ENCODE results near the gene TF. TPM values are rescaled to one million over a fixed set of nuclear protein-coding genes. Genes with fewer than 3 reads are reported as not detected.

The TF gene
- total RNA-seq, 2 donors from 2014 or later: 0.65 to 1.3 TPM

DNA sequence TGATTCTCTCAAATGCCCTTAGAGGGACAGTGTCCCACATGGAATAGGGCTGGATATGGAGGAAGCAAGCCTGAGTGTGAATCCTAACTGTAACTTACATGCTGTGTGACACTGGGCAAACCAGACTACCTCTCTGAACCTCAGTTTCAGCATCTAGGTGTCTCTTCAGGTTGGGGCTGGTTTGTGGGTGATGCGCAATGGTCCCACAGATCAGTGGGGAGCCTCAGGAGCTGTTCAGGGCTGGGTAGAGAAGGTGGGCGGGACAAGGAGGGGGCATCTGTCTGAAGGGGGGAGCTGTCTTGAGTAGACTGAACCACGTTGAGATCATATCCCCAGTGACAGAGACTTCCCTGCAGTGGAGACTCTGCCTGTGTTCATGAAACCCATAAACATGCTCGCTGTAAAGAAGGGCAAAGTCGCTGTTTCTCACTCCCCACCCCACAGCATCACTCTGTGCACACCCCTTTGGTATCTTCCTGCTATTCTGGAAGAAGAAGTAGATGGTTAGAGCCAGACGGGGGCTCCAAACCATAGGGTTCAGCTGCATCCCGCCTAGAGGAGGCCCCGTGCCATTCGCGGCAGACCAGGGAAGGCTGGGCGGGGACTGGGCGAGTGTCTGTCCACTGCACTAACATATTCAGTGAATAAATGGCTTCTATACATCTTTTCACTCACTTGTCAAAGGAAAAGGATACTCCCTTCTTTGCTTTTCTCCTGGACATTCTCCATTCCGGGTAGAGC, 87.9 kb downstream of the TF start:
- ATAC-seq (no peak), DNase-seq (no peak)
- Mint-ChIP-seq H3K27me3 (peaks cover 26% of the 10 kb centered on the region), H3K36me3 (ENCODE audit: low read depth) (peaks cover 4% of the 10 kb centered on the region), H3K4me1 (peaks cover 6% of the 10 kb centered on the region), H3K4me3 (no peak overlapping the region), H3K27ac (no peak overlapping the region)
- no peaks in the 10 kb centered on the region for H3K9me3 ChIP-seq (ENCODE audit: control insufficient read depth, low read length, poor library complexity, severe bottlenecking)

DNA sequence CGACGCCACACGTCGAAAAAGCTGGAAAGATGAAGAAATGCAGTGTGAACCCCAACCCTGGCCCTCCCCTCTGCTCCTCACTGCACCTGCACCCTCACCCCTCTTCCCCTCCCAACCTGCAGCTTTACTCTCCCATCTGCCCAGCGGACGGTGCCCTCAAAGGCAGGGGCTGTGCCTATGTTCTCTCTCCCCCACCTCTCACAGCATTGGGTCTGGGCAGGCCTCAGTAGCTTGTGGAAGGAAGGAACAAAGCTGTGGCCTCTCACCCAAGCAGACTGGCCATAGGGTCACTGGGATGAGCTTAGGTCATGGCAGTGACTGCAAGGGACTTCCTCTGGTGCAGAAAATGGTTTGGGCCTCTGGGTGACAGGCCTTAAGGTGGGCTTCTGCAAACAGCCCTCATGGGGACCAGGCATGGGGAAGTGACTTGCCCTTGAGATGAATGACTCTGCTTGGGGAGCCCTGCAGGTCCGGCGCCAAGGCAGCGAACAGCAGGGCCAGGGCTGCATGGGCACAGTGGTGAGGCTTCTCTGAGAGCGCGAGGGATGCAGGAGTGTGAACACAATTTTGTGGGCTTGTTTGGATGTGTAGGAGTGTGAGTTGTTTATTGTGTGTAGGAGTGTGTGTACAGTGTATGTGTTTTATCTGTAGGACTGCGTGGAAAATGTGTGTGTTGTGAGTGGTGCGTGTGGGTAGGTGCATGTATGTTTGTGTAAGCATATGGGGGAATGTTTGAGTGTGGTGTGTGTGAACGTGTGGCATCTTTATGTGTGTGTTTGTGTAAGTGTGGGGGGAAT, 88.6 kb downstream of the TF start:
- DNase-seq (no peak), ATAC-seq (no peak)
- Mint-ChIP-seq H3K36me3 (ENCODE audit: low read depth) (peaks cover 4% of the 10 kb centered on the region), H3K4me3 (no peak overlapping the region), H3K27ac (no peak overlapping the region), H3K4me1 (peaks cover 6% of the 10 kb centered on the region), H3K27me3 (peaks cover 34% of the 10 kb centered on the region)
- H3K9me3 ChIP-seq (ENCODE audit: control insufficient read depth, low read length, poor library complexity, severe bottlenecking): no peaks in the 10 kb centered on the region

DNA sequence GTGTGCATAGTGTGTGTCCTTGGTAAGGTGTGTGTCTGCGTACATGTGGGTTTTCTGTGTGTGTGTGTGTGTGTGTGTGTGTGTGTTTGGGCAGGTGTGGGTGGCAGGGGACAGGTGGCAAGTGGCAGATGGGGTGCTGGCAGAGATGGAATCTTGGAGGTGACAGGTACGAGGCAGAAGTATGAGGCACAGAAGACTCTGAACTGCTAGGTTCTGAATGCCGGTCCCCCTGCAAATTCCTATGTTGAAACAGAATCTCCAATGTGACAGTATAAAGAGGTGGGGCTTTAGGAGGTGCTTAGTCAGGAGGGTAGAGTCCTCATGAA, 89.2 kb downstream of the TF start:
- no peak overlapping the region for H3K27ac Mint-ChIP-seq
- H3K36me3 Mint-ChIP-seq (ENCODE audit: low read depth): peaks cover 4% of the 10 kb centered on the region
- DNase-seq (no peak), ATAC-seq (no peak)
- H3K9me3 ChIP-seq (ENCODE audit: control insufficient read depth, low read length, poor library complexity, severe bottlenecking): no peaks in the 10 kb centered on the region
- H3K27me3 Mint-ChIP-seq: peaks cover 35% of the 10 kb centered on the region
- H3K4me3 Mint-ChIP-seq: no peak overlapping the region
- H3K4me1 Mint-ChIP-seq: peaks cover 4% of the 10 kb centered on the region

DNA sequence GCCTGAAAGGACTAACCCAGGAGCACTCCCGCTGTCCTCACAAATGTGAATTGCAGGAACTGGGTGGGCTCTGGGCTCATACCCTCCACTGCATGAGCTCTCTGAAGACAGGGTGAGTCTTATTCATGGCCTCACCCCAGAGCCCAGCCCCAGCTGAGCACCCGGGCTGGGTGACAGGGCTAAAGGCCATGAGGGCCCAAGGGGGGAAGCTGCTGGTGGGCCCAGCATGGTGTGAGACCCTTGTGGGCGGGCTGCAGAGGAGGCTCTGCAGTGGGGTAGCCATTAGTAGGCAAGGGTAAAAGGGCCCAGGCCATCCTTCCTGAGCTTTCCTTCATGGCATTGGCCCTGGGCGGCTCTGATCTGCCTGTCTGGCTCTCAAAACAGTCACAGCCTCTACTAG, 89.8 kb downstream of the TF start:
- Mint-ChIP-seq H3K36me3 (ENCODE audit: low read depth) (peaks cover 4% of the 10 kb centered on the region), H3K4me1 (peaks cover 4% of the 10 kb centered on the region), H3K27ac (no peak overlapping the region), H3K4me3 (no peak overlapping the region), H3K27me3 (peaks cover 35% of the 10 kb centered on the region)
- no peaks in the 10 kb centered on the region for H3K9me3 ChIP-seq (ENCODE audit: control insufficient read depth, low read length, poor library complexity, severe bottlenecking)
- no peak for ATAC-seq
- DNase-seq: no peak

DNA sequence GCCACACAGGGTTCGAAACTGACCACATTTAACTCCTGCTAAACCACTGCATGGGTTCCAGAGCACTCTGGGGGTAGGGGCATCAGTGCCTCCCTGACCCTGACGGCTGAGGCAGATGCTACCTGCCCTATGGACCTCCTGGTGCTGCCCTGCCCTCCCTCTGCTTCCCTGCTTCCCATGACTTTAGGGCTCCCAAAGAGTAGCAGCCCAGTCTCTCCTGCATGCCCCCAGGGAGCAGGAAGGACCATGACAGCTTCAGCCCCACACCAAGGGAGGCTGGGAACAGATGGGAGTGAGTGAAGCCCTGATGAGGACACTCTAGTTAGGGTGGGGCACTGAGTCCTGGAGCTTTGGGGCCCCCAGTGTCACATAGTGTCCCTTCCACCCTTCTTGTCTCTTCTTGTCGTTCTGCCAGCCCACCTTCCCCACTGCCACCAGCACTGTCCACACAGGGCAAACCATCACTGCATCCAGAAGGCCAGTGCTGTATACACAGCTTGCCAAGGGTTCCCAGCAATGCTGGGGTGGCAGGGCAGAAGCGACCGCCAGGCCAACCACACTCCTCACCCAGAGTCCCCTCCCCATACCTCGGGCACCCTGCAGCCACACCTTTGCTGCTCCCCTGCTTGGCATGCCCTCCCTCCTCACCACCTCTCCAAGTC, 90.4 kb downstream of the TF start:
- peaks cover 4% of the 10 kb centered on the region for H3K36me3 Mint-ChIP-seq (ENCODE audit: low read depth)
- ATAC-seq (no peak), DNase-seq (no peak)
- no peaks in the 10 kb centered on the region for H3K9me3 ChIP-seq (ENCODE audit: control insufficient read depth, low read length, poor library complexity, severe bottlenecking)
- H3K4me1 Mint-ChIP-seq: peaks cover 4% of the 10 kb centered on the region
- peaks cover 35% of the 10 kb centered on the region for H3K27me3 Mint-ChIP-seq
- no peak overlapping the region for H3K4me3 Mint-ChIP-seq
- H3K27ac Mint-ChIP-seq: no peak overlapping the region

DNA sequence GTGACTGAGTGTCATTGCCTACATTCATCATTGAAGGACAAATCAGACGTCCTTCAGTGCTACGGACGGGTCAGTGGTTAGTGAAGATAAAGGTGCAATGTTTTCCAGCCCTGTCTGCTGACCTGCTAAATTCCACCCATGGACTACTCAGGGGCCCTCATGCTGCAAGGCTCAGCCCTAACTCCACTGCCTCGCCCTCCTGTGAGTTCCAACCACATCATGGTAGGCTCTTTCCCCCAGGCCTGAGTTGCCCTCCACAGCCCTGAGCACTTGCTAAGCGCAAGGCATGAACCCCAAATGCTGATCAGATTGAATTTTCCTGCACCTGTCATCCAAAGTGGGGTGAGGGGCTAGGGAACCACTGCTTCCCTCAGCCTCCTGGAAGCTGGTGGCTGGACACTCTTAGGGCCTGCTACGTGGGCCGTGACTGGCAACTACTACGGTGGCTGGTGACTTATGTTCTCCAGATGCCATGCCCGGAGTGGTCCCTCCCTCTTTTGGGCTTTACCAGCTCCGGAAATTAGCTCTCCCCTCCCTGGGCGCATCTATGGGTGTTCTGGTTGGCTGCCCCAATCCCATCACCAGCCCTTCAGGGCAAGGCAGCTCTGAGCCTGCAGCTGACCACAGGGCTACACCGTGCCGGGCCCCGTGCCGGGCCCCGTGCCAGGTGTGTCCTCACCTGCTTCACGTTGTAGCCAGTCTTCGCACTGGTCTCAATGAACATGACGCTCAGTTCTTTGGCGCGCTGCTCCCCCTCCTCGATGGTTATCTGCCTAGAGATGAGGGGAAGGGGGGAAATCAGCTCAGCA, 91.5 kb downstream of the TF start:
- H3K4me3 Mint-ChIP-seq: no peak overlapping the region
- no peaks in the 10 kb centered on the region for H3K9me3 ChIP-seq (ENCODE audit: control insufficient read depth, low read length, poor library complexity, severe bottlenecking)
- H3K27ac Mint-ChIP-seq: no peak overlapping the region
- H3K27me3 Mint-ChIP-seq: peaks cover 41% of the 10 kb centered on the region
- no peak for DNase-seq
- H3K4me1 Mint-ChIP-seq: peaks cover 5% of the 10 kb centered on the region
- no peak for ATAC-seq
- H3K36me3 Mint-ChIP-seq (ENCODE audit: low read depth): peaks cover 4% of the 10 kb centered on the region

DNA sequence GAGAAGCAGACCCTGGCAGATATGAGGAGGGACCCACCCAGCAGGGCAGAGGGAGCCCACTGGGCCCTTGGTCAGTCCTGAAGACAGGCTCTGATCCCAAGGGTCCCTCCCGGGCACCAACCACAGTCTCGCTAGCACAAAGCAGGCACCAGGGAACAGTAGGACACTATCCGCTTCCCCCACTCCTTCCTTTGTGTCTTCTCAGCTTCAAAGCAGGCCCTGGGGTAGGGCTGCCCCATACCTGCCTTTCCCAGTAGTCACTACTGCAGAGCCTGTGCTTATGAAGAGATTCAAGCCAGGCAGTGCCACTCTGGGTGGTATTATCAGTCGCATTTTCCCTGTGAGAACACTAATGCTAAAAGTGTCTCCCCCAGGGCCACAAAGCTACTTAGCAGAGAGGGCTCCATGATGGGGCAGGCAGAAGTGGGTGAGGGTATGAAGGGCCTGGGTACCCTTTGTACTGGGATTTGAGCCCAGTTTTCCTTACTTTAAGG, 92.2 kb downstream of the TF start:
- no peak overlapping the region for H3K27ac Mint-ChIP-seq
- H3K27me3 Mint-ChIP-seq: peaks cover 39% of the 10 kb centered on the region
- no peak overlapping the region for H3K4me3 Mint-ChIP-seq
- peaks cover 5% of the 10 kb centered on the region for H3K4me1 Mint-ChIP-seq
- ATAC-seq (no peak), DNase-seq (no peak)
- H3K9me3 ChIP-seq (ENCODE audit: control insufficient read depth, low read length, poor library complexity, severe bottlenecking): no peaks in the 10 kb centered on the region
- peaks cover 4% of the 10 kb centered on the region for H3K36me3 Mint-ChIP-seq (ENCODE audit: low read depth)

DNA sequence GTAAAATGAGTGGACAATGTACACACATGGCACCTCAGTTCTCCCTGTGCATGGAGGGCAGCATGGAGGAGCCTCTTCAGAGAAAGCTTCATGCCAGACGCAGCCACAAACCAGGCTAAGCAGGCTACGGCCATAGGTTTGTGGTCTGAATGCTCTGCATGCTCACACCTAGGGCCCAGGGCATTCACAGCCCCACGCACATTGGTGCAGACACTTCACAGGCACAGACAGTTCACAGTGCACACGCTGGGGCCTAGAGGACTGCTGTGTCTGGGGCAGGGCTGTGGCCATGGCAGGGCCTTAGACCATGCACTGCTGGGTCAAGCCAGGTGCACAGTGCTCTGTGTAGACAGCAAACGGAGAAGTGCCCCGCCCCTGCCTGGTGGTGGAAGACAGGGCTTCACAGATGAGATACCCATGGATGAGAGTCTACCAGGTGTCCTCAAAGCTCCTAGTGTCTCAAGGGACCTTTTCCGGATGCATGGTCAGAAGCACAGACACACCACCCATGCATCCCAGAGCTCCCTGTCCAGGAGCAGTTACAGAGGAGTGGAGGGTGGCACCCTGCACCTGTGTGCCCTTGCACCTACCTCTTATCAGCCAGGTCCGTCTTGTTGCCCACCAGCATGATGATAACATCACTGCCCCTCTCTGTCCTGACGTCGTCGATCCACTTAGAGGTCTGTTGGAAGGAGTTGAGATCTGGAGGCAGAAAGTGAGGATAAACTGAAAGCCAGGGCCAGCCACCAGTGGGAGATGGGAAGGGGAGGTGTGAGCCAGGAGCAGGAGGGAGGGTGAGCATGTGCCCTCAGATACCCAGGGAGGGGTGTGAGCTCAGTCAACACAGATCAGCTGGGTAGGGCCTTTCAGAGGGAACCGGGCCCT, 93.0 kb downstream of the TF start:
- DNase-seq (no peak), ATAC-seq (no peak)
- peaks cover 36% of the 10 kb centered on the region for H3K27me3 Mint-ChIP-seq
- peaks cover 8% of the 10 kb centered on the region for H3K4me1 Mint-ChIP-seq
- no peak overlapping the region for H3K27ac Mint-ChIP-seq
- no peaks in the 10 kb centered on the region for H3K9me3 ChIP-seq (ENCODE audit: control insufficient read depth, low read length, poor library complexity, severe bottlenecking)
- no peak overlapping the region for H3K4me3 Mint-ChIP-seq
- H3K36me3 Mint-ChIP-seq (ENCODE audit: low read depth): peaks cover 4% of the 10 kb centered on the region

DNA sequence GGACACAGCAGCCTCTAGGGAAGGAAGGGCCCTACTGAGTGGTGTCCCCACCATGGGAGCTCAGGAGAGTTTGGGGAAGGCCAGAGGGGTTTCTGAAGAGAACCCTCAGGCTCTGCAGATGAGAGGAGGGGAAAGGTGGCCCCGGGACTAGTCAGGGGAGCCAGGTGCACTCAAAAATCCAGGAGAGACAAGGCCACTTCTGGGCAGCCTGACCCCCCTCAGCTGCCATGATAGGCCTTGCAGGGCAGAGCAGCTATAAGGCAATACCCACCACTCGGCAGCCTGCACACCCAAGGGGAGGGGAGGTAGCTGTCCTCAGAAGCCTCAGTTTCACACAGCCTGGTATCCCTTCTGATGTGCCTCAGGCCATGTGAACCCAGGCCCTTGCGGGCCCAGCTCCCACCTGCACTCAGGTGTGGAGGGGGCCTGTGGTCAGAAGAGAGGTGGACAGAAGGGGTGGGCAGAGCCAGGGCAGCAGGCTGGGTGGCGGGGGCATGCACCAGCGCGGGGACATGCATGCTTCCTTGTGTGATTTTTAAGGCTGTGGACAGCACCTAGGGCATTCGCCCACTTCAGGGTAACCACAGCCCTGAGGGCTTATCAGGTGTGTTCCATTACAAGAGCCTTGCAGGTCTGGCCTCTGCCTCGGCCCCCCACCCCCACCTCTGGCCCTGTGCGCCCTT, 94.0 kb downstream of the TF start:
- DNase-seq: no peak
- Mint-ChIP-seq H3K27me3 (peaks cover 36% of the 10 kb centered on the region), H3K36me3 (ENCODE audit: low read depth) (peaks cover under 1% of the 10 kb centered on the region), H3K4me1 (peaks cover 6% of the 10 kb centered on the region), H3K4me3 (no peak overlapping the region), H3K27ac (no peak overlapping the region)
- ATAC-seq: no peak
- H3K9me3 ChIP-seq (ENCODE audit: control insufficient read depth, low read length, poor library complexity, severe bottlenecking): no peaks in the 10 kb centered on the region

DNA sequence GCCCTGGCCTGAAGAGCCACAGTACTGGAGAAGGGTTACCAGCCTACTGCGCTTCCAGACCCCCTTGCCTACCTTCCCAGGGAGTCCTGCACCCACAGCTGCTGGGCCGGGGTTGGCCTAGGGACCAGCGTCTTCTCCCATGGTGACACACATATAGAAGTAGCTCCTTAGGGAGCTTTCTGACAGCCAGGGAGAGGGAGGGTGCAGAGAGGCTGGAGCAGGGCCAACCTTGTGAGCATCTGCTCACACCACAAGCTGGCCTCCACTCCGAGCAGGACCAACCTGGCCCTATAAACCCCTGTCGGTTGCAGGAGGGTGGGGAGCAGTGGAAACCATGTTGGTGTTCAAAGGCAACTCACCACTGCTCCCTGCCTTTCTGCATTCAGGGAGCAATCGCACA, 94.6 kb downstream of the TF start:
- H3K27me3 Mint-ChIP-seq: peaks cover 34% of the 10 kb centered on the region
- H3K27ac Mint-ChIP-seq: no peak overlapping the region
- H3K36me3 Mint-ChIP-seq (ENCODE audit: low read depth): no peaks in the 10 kb centered on the region

DNA sequence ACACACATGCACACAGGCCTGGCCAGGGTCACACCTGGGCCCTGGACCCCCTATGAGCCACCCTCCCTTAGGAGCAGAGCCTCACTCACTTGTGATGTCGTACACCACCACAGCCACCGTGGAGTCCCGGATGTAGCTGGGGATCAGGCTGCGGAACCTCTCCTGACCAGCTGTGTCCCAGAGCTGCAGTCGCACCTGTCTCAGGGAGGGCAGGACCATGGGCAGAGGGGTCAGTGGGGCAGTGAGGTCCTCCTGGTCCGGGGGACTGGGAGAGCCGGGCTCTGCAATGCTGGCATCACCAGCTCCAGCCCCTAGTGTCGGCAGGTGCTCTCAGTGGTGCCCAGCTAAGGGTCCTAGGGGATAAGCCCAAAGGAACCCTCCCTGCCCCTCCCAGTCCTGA, 95.0 kb downstream of the TF start:
- Mint-ChIP-seq H3K27me3 (peaks cover 35% of the 10 kb centered on the region), H3K36me3 (ENCODE audit: low read depth) (no peaks in the 10 kb centered on the region), H3K4me3 (no peak overlapping the region), H3K4me1 (peaks cover 6% of the 10 kb centered on the region), H3K27ac (no peak overlapping the region)
- DNase-seq: no peak
- H3K9me3 ChIP-seq (ENCODE audit: control insufficient read depth, low read length, poor library complexity, severe bottlenecking): no peaks in the 10 kb centered on the region
- no peak for ATAC-seq

More for the DNA sequence above, 94.6 kb downstream of the TF start:
- Mint-ChIP-seq H3K4me3 (no peak overlapping the region), H3K4me1 (peaks cover 6% of the 10 kb centered on the region)
- no peaks in the 10 kb centered on the region for H3K9me3 ChIP-seq (ENCODE audit: control insufficient read depth, low read length, poor library complexity, severe bottlenecking)
- DNase-seq (no peak), ATAC-seq (no peak)

DNA sequence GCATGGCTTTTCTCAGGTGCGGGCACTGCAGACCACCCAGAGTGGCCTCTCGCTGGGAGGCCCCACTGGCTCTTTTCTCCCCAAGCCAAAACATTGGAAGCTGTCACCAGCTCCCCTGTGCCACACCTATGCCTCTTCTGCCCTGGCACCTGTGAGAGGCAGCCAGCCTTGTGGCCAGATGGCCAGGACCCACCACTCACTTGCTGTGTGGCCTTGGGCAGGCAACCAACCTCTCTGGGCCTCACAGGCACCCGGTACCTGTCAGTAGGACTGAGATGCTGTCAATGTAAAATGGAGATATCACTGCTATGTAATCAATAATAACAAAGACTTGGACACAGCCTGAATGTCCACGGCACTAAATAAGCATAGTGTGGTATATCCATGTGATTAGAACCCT, 96.0 kb downstream of the TF start:
- Mint-ChIP-seq H3K27me3 (peaks cover 36% of the 10 kb centered on the region), H3K4me3 (no peak overlapping the region), H3K36me3 (ENCODE audit: low read depth) (no peaks in the 10 kb centered on the region), H3K4me1 (peaks cover 6% of the 10 kb centered on the region), H3K27ac (no peak overlapping the region)
- H3K9me3 ChIP-seq (ENCODE audit: control insufficient read depth, low read length, poor library complexity, severe bottlenecking): no peaks in the 10 kb centered on the region
- no peak for ATAC-seq
- no peak for DNase-seq
